T-helper 1 cell treated with Interleukin-12 subunit alpha and Interleukin-12 subunit beta and Interleukin-4 antibody, amounts not matched to agents 30 μg/mL and 1 μg/mL, for 36 hours (primary cell): ENCODE results near the gene EPB41L1.

Experiments used
- H3K27ac Mint-ChIP-seq: one replicate; pipeline ENCODE4 v1.8.0; 2021; ENCODE audit warnings: mild to moderate bottlenecking, mixed read lengths
- H3K27me3 Mint-ChIP-seq: one replicate; pipeline ENCODE4 v1.8.0; 2021; ENCODE audit warnings: low read depth, mixed read lengths
- H3K36me3 Mint-ChIP-seq: one replicate; pipeline ENCODE4 v1.8.0; 2021; ENCODE audit warnings: low read depth, mixed read lengths
- H3K4me1 Mint-ChIP-seq: one replicate; pipeline ENCODE4 v1.8.0; 2021; ENCODE audit warnings: low read depth, mixed read lengths
- H3K4me3 Mint-ChIP-seq: one replicate; pipeline ENCODE4 v1.8.0; 2021; ENCODE audit warnings: mild to moderate bottlenecking, moderate library complexity, mixed read lengths
- H3K9me3 Mint-ChIP-seq: one replicate; pipeline ENCODE4 v1.8.0; 2021; ENCODE audit warnings: mixed read lengths

The EPB41L1 gene

GRCh38 chr20:36252511-36252910, 98.0 kb downstream of the EPB41L1 start:
- Mint-ChIP-seq H3K27ac (peak overlapping the region; percentile 47), H3K27me3 (no peaks in the 10 kb centered on the region), H3K36me3 (peaks cover 19% of the 10 kb centered on the region), H3K4me3 (no peak overlapping the region), H3K9me3 (no peaks in the 10 kb centered on the region), H3K4me1 (peaks cover 5% of the 10 kb centered on the region)

- H3K4me3 Mint-ChIP-seq = no peak overlapping the region
- H3K4me1 Mint-ChIP-seq = peaks cover 4% of the 10 kb centered on the region
- H3K27me3 Mint-ChIP-seq = no peaks in the 10 kb centered on the region
- no peak overlapping the region for H3K27ac Mint-ChIP-seq
- H3K36me3 Mint-ChIP-seq = peaks cover 16% of the 10 kb centered on the region
- no peaks in the 10 kb centered on the region for H3K9me3 Mint-ChIP-seq
These were observed 98.5 kb downstream of the EPB41L1 start for GRCh38 chr20:36253036-36253435.

DNA sequence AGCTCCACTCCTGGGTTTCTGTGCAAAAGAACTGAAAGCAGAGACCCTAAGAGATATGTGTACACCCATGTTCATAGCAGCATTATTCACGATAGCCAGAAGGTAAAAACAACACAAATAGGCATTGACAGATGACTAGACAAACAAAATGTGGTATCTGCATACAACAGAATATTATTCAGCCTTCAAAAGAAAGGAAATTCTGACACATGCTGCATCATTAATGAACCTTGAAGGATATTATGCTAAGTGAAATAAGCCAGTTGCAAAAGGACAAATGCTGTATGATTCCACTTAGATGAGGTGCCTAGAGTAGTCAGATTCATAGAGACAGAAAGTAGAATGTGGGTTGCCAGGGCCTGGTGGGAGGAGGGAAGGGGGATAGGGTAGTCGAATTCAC, 99.5 kb downstream of the EPB41L1 start:
- no peaks in the 10 kb centered on the region for H3K27me3 Mint-ChIP-seq
- no peaks in the 10 kb centered on the region for H3K9me3 Mint-ChIP-seq
- no peak overlapping the region for H3K4me3 Mint-ChIP-seq
- peaks cover 3% of the 10 kb centered on the region for H3K4me1 Mint-ChIP-seq
- H3K36me3 Mint-ChIP-seq = peaks cover 12% of the 10 kb centered on the region
- no peak overlapping the region for H3K27ac Mint-ChIP-seq

DNA sequence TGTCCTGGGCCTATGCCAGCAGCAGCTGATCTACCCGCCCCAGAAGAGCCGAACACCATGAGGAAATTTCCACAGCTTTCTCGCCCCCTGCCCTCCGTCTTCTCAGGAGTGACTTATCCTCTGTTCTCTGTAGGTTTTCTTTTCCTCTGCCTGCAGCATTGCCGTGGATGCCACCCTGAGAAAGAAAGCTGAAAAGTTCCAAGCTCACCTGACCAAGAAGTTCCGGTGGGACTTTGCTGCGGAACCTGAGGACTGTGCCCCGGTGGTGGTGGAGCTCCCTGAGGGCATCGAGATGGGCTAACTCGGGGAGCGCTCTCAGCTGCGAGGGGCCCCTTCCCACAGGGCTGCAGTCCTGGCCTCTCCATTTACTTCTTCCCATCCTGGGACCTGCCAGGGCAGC, 100.9 kb downstream of the EPB41L1 start:
- Mint-ChIP-seq H3K4me3 (no peak overlapping the region), H3K27ac (no peak overlapping the region), H3K27me3 (no peaks in the 10 kb centered on the region), H3K4me1 (peaks cover 3% of the 10 kb centered on the region), H3K9me3 (no peaks in the 10 kb centered on the region), H3K36me3 (peaks cover 10% of the 10 kb centered on the region)

DNA sequence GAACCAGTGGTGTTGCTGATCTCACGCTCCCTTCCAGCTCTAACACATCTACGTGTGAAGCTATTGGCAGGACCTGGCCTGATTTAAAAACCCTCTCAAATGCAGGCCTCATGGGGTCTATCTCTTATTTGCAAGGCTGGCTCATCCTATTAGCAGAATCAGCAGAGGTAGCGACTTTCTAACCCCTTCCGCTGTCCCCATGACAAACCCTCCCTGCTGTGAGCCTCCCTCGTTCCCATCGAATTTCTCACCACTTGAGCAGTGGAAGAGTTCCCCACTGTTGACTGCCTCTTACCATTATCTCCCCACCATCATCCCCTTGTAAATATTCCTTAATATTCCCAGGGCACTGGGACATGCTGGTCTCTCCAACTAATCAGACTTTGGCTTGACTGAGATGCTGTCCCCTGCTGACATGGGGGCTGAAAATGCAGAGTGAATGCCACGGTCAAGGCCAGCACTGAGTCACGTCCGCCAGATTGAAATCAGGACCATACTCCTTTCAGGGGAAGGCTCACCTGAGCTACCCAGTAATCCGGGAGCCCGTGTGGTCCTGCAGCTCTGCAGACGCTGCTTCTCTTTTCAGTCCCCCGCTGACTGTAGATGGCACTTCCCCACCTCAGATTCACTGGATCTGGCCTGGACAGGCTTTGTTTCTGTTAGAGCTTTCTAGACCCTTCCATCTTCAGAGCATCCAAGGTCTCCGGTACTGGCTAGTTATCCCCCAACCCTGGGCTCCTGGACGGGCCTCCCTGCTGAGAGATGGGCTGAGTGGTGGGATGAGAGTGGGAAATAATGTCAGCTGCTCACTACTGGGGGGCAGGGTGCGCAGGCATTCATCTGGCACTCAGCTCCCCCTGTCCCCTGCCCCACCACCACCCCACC, 104.9 kb downstream of the EPB41L1 start:
- peaks cover 7% of the 10 kb centered on the region for H3K36me3 Mint-ChIP-seq
- H3K27me3 Mint-ChIP-seq = no peaks in the 10 kb centered on the region
- H3K4me1 Mint-ChIP-seq = no peaks in the 10 kb centered on the region
- H3K4me3 Mint-ChIP-seq = no peak overlapping the region
- no peaks in the 10 kb centered on the region for H3K9me3 Mint-ChIP-seq
- no peak overlapping the region for H3K27ac Mint-ChIP-seq

DNA sequence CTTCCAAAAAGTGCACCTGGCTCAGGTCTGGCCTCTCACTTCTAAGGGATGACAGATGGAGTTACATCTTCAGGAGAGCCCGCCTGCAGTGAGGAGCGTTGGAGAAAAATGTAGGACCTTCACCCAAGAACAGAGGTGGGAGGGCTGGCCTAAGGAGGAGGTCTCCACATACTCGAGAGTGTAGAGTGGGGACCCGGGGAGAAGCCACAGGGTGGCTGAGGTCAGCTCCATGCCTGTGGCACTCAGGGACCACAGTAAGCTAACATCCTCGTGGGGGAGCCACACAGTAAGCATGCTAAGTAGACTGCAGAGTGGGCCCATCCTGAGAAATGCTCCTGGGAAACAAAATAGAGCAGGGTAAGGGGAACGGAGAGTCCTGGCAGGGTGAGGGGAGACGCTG, 105.8 kb downstream of the EPB41L1 start:
- H3K4me1 Mint-ChIP-seq = no peaks in the 10 kb centered on the region
- H3K9me3 Mint-ChIP-seq = no peaks in the 10 kb centered on the region
- no peaks in the 10 kb centered on the region for H3K27me3 Mint-ChIP-seq
- H3K4me3 Mint-ChIP-seq = no peak overlapping the region
- H3K36me3 Mint-ChIP-seq = peaks cover 7% of the 10 kb centered on the region
- no peak overlapping the region for H3K27ac Mint-ChIP-seq

DNA sequence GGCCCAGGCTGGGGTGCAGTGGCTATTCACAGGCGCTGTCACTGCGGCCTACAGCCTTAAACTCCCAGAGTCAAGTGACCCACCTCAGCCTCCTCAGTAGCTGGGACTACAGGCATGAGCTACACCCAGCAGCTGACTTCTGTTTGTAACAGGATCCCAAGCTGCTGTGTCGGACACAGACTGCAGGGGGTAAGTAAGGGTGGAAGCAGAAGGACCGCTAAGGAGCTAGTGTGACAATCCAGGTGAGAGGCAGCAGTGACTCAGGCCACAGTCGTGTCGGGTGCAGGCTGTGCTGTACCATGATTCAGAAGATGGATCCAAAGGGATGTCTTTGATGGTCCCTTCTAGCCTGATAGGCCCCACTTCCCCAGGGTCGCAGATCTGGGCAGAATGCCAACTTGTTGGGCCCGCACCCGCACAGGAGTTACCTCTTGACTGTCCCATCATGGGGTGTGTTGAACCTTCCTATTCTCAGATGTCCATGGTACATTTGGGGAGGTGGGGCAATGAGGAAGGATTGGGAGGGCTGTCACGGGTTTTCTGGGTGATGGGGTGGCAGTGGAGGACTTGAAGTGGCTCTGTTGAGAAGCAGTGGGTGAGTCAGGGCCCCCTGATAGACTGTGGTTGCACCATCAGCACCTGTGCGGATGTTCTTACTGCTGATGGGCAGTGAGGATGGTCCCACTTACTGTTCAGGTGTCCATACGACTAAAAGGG, 107.0 kb downstream of the EPB41L1 start:
- H3K4me1 Mint-ChIP-seq = no peaks in the 10 kb centered on the region
- no peaks in the 10 kb centered on the region for H3K27me3 Mint-ChIP-seq
- peaks cover 2% of the 10 kb centered on the region for H3K36me3 Mint-ChIP-seq
- no peak overlapping the region for H3K4me3 Mint-ChIP-seq
- no peaks in the 10 kb centered on the region for H3K9me3 Mint-ChIP-seq
- no peak overlapping the region for H3K27ac Mint-ChIP-seq

- Mint-ChIP-seq H3K4me1 (no peaks in the 10 kb centered on the region), H3K9me3 (no peaks in the 10 kb centered on the region), H3K27ac (no peak overlapping the region)
These were observed 107.9 kb downstream of the EPB41L1 start for GRCh38 chr20:36262440-36262839.

DNA sequence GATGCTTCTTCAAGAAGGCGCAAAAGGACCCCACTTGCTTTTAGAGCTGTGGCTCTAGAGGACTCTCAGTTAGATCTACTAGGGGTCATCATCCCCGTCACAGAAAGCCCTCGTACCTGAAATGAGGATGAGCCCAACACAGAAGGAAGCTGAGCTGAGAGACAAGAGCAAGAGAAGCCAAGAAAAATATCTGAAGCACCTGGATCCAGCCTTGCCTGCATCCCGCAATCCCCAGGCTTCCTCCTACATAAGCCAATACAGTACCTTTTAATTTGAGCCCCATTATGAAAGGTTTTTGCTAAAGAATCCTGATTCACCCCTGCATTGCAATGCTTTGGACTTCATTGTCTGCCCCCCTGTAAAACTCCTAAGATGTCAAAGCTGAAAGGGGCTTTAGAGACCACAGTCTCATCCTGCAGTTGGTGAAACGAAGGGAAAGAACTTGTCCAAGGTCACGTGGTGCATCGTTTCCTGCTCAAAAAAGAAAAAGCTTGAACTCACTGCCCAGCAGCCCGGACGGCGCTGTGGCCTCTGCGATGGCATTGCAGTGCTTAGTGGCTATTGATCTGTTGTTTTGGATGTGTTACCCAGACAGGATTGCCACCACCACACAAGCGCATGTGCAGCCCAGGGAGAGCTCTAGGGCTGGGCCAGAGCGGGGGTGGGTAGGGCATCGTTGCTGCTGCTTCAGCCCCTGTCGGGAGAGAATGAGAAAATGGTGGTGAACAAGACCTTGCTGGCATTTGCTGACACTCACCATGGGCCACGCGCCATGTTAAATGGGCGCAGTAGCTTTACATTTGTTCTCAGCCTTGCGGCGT, 110.1 kb downstream of the EPB41L1 start:
- Mint-ChIP-seq H3K4me3 (no peak overlapping the region), H3K4me1 (no peaks in the 10 kb centered on the region), H3K27ac (no peak overlapping the region), H3K27me3 (no peaks in the 10 kb centered on the region), H3K9me3 (no peaks in the 10 kb centered on the region), H3K36me3 (no peaks in the 10 kb centered on the region)

More at GRCh38 chr20:36262440-36262839, 107.9 kb downstream of the EPB41L1 start:
- Mint-ChIP-seq H3K36me3 (no peaks in the 10 kb centered on the region), H3K27me3 (no peaks in the 10 kb centered on the region), H3K4me3 (no peak overlapping the region)

DNA sequence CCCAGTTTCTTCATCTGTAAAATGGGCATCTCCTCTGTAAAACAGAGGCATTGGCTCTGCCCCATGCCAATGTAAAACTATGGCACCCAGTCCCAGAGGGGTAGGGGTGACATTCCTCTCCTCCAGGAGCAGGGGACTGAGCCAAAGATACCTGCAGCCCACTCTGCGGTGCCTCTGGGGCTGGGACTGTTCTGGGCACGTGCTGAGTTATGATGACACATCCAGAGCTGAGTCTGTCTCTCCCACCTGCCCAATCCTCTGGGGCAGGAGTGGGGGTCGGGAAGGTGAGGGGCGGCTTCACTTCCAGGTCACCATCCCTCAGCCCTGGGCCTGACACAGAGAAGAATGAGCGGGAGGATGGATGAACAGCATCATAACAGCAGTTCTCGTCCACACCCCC, 111.6 kb downstream of the EPB41L1 start:
- Mint-ChIP-seq H3K4me1 (no peaks in the 10 kb centered on the region), H3K27ac (no peak overlapping the region), H3K9me3 (no peaks in the 10 kb centered on the region), H3K36me3 (no peaks in the 10 kb centered on the region), H3K4me3 (no peak overlapping the region), H3K27me3 (no peaks in the 10 kb centered on the region)

- no peaks in the 10 kb centered on the region for H3K9me3 Mint-ChIP-seq
- no peak overlapping the region for H3K27ac Mint-ChIP-seq
- no peaks in the 10 kb centered on the region for H3K36me3 Mint-ChIP-seq
- no peaks in the 10 kb centered on the region for H3K4me1 Mint-ChIP-seq
- H3K4me3 Mint-ChIP-seq = no peak overlapping the region
- no peaks in the 10 kb centered on the region for H3K27me3 Mint-ChIP-seq
These were observed 113.3 kb downstream of the EPB41L1 start for GRCh38 chr20:36267605-36268381.

DNA sequence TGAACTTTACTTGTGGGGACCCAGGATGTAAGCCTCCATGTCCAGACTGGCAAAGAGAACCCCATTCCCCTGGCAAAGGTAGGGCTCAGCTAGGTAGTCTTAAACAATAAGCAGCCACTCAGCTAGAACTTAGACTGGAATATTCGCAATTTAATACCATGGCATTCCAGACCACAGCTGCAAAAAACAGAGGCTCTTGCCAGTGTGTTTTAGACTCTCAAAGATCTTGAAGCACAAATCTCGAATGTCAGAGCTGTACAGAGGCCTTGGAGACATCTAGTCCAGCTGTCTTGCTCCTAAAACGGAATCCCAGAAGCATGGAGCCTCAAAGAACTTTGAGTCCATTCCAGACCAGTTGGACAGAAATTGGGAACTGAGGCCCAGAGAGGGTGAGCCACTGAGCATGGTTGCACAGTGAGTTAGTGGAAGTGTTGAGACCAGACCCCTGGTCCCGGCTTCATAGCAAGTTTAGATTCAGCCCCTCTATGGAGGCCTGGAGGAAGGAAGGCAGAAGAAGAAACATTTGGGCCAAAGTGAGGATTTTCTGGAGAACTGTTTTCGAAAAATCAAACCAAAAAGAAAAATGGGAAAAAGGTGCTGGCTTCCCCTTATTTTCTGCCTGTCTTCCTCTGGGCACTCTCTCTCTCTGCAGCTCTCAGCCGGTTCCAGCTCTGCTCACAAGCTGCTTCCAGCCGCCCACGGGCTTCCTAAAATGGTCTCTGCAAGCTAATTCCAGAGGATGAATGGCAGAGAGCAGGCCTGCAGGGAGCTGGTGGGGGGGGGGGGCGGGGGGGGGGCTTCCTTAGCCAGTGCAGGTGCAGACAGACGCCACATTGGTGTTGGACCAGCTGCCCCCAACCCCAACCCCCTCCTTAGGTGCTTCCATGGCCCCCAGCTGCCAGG, 114.2 kb downstream of the EPB41L1 start:
- H3K9me3 Mint-ChIP-seq = no peaks in the 10 kb centered on the region
- no peaks in the 10 kb centered on the region for H3K36me3 Mint-ChIP-seq
- H3K4me3 Mint-ChIP-seq = no peak overlapping the region
- no peaks in the 10 kb centered on the region for H3K27me3 Mint-ChIP-seq
- H3K4me1 Mint-ChIP-seq = no peaks in the 10 kb centered on the region
- no peak overlapping the region for H3K27ac Mint-ChIP-seq

- Mint-ChIP-seq H3K27me3 (no peaks in the 10 kb centered on the region), H3K27ac (no peak overlapping the region), H3K36me3 (no peaks in the 10 kb centered on the region), H3K9me3 (no peaks in the 10 kb centered on the region), H3K4me3 (no peak overlapping the region), H3K4me1 (no peaks in the 10 kb centered on the region)
These were observed 115.0 kb downstream of the EPB41L1 start for GRCh38 chr20:36269507-36269906.
